Body of pancreas (tissue), 4 donors: Measurements from ENCODE around the gene EGFL7. TPM values are rescaled to one million over a fixed set of nuclear protein-coding genes. Genes with fewer than 3 reads are reported as not detected.

ENCODE experiments used
- ATAC-seq: fragments of 150-250 bp; one replicate; pipeline ENCODE4 v1.9.1; 2016
- DNase-seq, 4 donors: peaks; one replicate each; pipeline ENCODE4 v3.0.0-alpha.2; 2019
- H3K27ac ChIP-seq, 4 donors: fragments of 200-600 bp; sonication (generic); 1 replicate in 3 of 4; 2 replicates in 1 of 4; pipeline versions ENCODE4 v1.5.1 to v1.6.1; 2016 to 2019; ENCODE audit warnings: mild to moderate bottlenecking in 1 of 4, mixed read lengths in 1 of 4, moderate library complexity in 1 of 4
- H3K27me3 ChIP-seq, 2 donors: fragments of 200-600 bp; sonication (generic); one replicate each; pipeline ENCODE4 v1.6.0; 2016; ENCODE audit warnings: mild to moderate bottlenecking in 1 of 2
- H3K36me3 ChIP-seq, 2 donors: fragments of 200-600 bp; sonication (generic); replicated peaks in 1 of 2; 2 replicates each; pipeline ENCODE4 v1.5.1; 2016; ENCODE audit warnings: low read depth in 2 of 2; ENCODE audit not compliant: insufficient read depth in 1 of 2
- H3K4me1 ChIP-seq: fragments of 200-600 bp; sonication (generic); one replicate; pipeline ENCODE4 v1.6.0; 2016
- H3K4me3 ChIP-seq, 2 donors: fragments of 200-600 bp; sonication (generic); 1 replicate in 1 of 2; 2 replicates in 1 of 2; pipeline ENCODE4 v1.5.1; 2016 to 2019
- H3K9me3 ChIP-seq, 3 donors: fragments of 200-600 bp; sonication (generic); 1 replicate in 2 of 3; 2 replicates in 1 of 3; pipeline ENCODE4 v1.5.1; 2016
- POLR2A ChIP-seq, 3 donors: fragments of 450-650 bp; IDR thresholded peaks; one replicate each; pipeline ENCODE4 v1.6.1; 2016; ENCODE audit warnings: antibody characterized with exemption in 3 of 3, mild to moderate bottlenecking in 2 of 3
- WGBS, 2 donors: methylation state at CpG; one replicate each; pipeline ENCODE4 v1.1.5; 2017; 5-methylcytosine and 5-hydroxymethylcytosine counted together
- intact Hi-C: fragments of 100-400 bp; cut with DNase I; formaldehyde crosslinking; loops from one replicate; pipeline ENCODE4 v1.15.1; 2023
- total RNA-seq, 2 donors: library from RNA; depleted of rRNA; stranded (reverse); fragments of >200 nt; gene quantifications; one replicate each; pipeline ENCODE4 v1.1.0, GENCODE V29; 2016
- TF ChIP-seq, protein P1 (sequence below), 7 experiments: fragments of 450-650 bp in 4 of 7; fragments of 200-600 bp in 3 of 7; sonication (generic) in 3 of 7; IDR thresholded peaks; one replicate each; pipeline ENCODE4 v1.5.1; 2016 to 2019; ENCODE audit warnings: antibody characterized with exemption in 7 of 7

EGFL7 gene
- total RNA-seq, 2 donors from 2014 or later: 14.8 to 47.0 TPM

DNA sequence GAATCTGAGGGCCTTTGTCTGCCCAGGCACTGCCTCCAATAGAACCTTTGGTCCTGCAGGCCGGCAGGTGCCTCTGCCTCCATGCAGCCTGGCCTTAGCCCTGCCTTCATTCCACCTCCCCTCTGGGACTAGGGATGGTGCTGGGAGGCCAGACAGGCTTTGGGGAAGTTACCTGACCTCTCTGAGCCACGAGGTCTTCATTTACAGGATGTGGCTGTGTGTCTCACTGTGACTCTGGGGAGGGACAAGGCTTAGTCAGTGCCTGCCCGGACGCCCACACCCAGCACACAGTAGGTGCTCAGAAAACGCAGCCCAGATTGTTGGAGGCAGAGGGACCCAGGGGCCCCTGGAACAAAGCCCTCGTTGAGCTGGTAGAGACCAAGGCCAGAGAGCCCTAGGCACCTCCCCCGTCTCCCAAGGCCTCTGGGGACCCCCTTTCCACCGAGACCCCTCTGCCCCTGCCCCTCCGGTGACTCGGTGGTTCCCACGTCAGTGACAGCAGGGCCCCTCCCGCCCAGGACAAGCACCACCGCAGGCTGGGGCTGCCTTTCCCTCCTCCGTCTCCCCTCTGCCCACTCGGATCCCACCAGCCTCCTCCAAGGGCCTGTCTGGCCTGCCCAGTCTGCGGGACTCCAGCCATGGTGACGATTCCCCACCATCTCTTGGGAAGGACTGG, 46.9 kb upstream of the EGFL7 start:
- intact Hi-C loops: no loop called here
- DNase-seq: no peak
- Histone ChIP-seq H3K9me3 (no peaks in the 10 kb centered on the region), H3K4me1 (peaks cover 12% of the 10 kb centered on the region), H3K27ac (no peak overlapping the region), H3K4me3 (no peak overlapping the region), H3K36me3 (no peaks in the 10 kb centered on the region), H3K27me3 (no peaks in the 10 kb centered on the region)
- 62 to 80% methylated on average over 9 to 17 of the region's 17 CpGs for WGBS, 2 donors
- TF ChIP-seq, protein P1, sequence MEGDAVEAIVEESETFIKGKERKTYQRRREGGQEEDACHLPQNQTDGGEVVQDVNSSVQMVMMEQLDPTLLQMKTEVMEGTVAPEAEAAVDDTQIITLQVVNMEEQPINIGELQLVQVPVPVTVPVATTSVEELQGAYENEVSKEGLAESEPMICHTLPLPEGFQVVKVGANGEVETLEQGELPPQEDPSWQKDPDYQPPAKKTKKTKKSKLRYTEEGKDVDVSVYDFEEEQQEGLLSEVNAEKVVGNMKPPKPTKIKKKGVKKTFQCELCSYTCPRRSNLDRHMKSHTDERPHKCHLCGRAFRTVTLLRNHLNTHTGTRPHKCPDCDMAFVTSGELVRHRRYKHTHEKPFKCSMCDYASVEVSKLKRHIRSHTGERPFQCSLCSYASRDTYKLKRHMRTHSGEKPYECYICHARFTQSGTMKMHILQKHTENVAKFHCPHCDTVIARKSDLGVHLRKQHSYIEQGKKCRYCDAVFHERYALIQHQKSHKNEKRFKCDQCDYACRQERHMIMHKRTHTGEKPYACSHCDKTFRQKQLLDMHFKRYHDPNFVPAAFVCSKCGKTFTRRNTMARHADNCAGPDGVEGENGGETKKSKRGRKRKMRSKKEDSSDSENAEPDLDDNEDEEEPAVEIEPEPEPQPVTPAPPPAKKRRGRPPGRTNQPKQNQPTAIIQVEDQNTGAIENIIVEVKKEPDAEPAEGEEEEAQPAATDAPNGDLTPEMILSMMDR (IDR thresholded peaks at IDR 0.05): no peak
- no peak for TF ChIP-seq POLR2A (IDR thresholded peaks at IDR 0.05)
- no peak for ATAC-seq

DNA sequence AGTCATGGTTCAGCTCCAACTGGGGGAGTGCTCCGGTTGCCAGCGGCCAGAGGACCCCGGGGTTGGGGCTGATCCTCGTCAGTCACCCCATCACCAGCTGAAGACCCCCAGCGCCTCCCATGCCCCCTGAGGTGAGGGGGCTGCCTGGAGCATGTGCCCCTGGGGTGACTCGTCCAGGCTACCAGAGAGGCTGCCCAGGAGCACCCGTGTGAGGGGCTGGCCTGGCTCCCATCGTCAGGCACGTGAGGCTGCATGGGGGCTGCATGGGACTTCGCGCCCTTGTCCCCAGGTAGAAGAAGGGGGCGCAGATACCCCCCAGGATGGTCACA, 46.4 kb upstream of the EGFL7 start:
- no peaks in the 10 kb centered on the region for H3K9me3 ChIP-seq
- peaks cover 12% of the 10 kb centered on the region for H3K4me1 ChIP-seq
- no peaks in the 10 kb centered on the region for H3K27me3 ChIP-seq
- no peaks in the 10 kb centered on the region for H3K36me3 ChIP-seq
- ATAC-seq (no peak), DNase-seq (no peak)
- no peak overlapping the region for H3K27ac ChIP-seq
- 83 to 90% methylated on average over 2 to 8 of the region's 12 CpGs for whole genome bisulfite sequencing, 2 donors
- no peak overlapping the region for H3K4me3 ChIP-seq
- TF ChIP-seq, protein P1 (IDR thresholded peaks at IDR 0.05): no peak
- TF ChIP-seq POLR2A (IDR thresholded peaks at IDR 0.05): no peak
- intact Hi-C loops: no loop called here

DNA sequence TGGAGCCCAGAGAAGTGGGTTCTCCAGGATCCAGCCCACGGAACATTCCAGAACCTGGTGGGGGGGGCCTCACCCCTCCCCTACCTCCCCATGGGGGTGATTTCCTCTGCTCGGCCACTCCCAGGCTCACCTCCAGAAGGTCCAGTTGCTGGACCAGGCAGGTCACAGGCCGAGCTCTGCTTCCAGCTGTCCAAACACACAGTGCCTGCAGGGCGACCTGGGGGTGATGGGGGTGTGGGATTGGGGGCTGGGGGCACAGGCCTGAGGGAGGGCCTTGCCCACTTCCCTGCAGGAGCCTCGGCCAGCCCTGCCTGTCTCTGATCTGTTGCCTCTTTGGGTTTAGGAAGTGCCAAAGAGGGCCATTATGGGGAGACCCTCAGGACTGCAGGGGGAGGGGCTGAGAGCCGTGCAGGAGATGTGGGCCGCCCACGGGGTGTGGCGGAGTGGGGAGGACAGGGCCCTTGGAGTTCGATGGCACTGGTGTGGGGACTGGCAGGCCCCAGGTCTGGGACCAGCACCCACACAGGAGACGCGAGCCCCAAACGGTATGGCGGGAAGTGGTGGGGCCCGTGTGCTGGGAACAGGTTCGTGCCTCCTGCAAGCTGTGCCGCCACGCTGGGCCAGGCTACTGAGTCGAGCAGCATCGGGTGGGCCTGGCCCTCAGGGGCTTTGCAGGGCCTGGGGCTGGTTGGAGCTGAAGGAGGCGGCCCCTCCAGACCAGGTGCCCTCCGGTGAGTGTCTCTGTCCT, 45.6 kb upstream of the EGFL7 start:
- Histone ChIP-seq H3K36me3 (no peaks in the 10 kb centered on the region), H3K4me3 (no peak overlapping the region), H3K27me3 (no peaks in the 10 kb centered on the region), H3K9me3 (no peaks in the 10 kb centered on the region), H3K4me1 (peaks cover 12% of the 10 kb centered on the region), H3K27ac (no peak overlapping the region)
- TF ChIP-seq POLR2A (IDR thresholded peaks at IDR 0.05): no peak
- TF ChIP-seq, protein P1 (IDR thresholded peaks at IDR 0.05): no peak
- no peak for ATAC-seq
- WGBS, 2 donors: 84 to 88% methylated on average over 9 to 22 of the region's 22 CpGs
- intact Hi-C loops: no loop called here
- DNase-seq: no peak

DNA sequence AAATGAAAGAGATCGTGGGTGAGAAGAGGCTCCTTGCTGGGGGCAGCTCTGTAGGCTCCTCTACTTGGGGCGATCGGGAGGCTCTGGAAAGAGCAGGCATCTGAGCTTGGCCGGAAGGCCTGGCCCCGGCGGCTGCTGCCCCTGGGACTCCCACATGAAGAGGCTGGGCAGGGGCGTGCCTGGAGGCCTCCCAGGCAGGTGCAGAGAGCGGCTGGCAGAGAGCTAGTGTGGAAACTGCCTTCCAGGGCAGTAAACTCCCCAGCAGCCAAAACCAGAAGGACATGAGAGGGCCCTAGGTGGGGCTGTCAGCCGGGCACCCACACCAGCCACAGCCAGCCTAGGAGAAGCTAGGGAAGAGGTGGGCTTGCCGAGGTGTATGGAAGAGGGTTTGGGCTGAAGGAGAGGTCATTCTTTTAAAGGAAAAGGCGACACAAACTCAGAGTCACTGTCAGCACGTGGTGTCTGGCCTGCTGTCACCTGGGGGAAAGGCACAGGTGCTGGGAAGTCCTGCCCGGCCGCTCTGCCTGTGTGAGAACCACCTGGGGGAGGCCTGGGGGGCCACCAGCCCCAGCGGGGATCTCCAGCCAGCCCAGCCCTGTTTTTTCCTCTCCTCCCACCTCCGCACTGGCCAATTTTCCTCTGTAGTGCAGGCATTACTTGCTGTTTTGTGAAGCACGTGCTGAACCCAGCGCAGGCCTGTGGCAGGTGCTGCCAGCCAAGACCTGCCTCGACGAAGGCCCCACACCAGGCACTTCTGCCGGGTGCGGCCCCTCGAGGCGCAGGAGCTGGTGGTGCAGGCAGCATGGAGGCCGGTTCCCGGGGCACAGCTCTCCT, 44.8 kb upstream of the EGFL7 start:
- H3K9me3 ChIP-seq: no peaks in the 10 kb centered on the region
- no peak for TF ChIP-seq POLR2A (IDR thresholded peaks at IDR 0.05)
- TF ChIP-seq, protein P1 (IDR thresholded peaks at IDR 0.05): no peak
- ATAC-seq (no peak), DNase-seq (no peak)
- 88% methylated on average over 20 to 25 of the region's 26 CpGs for WGBS, 2 donors
- intact Hi-C loops: no loop called here
- H3K4me1 ChIP-seq: peaks cover 12% of the 10 kb centered on the region
- H3K27me3 ChIP-seq: no peaks in the 10 kb centered on the region
- H3K4me3 ChIP-seq: no peak overlapping the region
- H3K36me3 ChIP-seq: no peaks in the 10 kb centered on the region
- H3K27ac ChIP-seq: no peak overlapping the region
